ENCODE results near the gene OXCT2.

OXCT2 gene

GRCh38 chr1:39761557-39762260 is 9.4 kb downstream of the OXCT2 start:
- peak; percentile 85 for DNase-seq

- DNase-seq: no peak
Measured at GRCh38 chr1:39761016-39761415, 10.1 kb downstream of the OXCT2 start.

- DNase-seq: no peak
Measured at GRCh38 chr1:39760074-39761008, 10.8 kb downstream of the OXCT2 start.

GRCh38 chr1:39759436-39759726 is 11.8 kb downstream of the OXCT2 start:
- no peak for DNase-seq

- no peak for DNase-seq
Measured at GRCh38 chr1:39758556-39759435, 12.4 kb downstream of the OXCT2 start.

- no peak for DNase-seq
Measured at GRCh38 chr1:39757501-39757900, 13.6 kb downstream of the OXCT2 start.

GRCh38 chr1:39755965-39756659 is 15.0 kb downstream of the OXCT2 start:
- DNase-seq: peak; percentile 98

- DNase-seq: peak; percentile 84
Measured at GRCh38 chr1:39754906-39755504, 16.1 kb downstream of the OXCT2 start.

- DNase-seq: peak; percentile 97
Measured at GRCh38 chr1:39754026-39754570, 17.1 kb downstream of the OXCT2 start.

- peak; percentile 97 for DNase-seq
Measured at GRCh38 chr1:39753132-39754025, 17.8 kb downstream of the OXCT2 start.

- DNase-seq: no peak
Measured at GRCh38 chr1:39752703-39753102, 18.4 kb downstream of the OXCT2 start.

GRCh38 chr1:39751595-39751994 is 19.6 kb downstream of the OXCT2 start:
- no peak for DNase-seq

- DNase-seq: no peak
Measured at GRCh38 chr1:39745016-39745670, 26.0 kb downstream of the OXCT2 start.

- peak; percentile 100 for DNase-seq
Measured at GRCh38 chr1:39738622-39739366, 32.4 kb downstream of the OXCT2 start, which contains the start of gene PPIE. TSS of gene PPIE (plus strand) at chr1:39738882. CDS start at chr1:39738901, 19 bp downstream.

- DNase-seq: no peak
Measured at GRCh38 chr1:39737546-39738169, 33.5 kb downstream of the OXCT2 start.

- peak; percentile 96 for DNase-seq
Measured at GRCh38 chr1:39735731-39736130, 35.4 kb downstream of the OXCT2 start.

- DNase-seq: peak; percentile 87
Measured at GRCh38 chr1:39733161-39733560, 38.0 kb downstream of the OXCT2 start.

GRCh38 chr1:39732730-39733129 is 38.4 kb downstream of the OXCT2 start:
- no peak for DNase-seq

- DNase-seq: no peak
Measured at GRCh38 chr1:39729842-39730241, 41.3 kb downstream of the OXCT2 start.

Measured in NCI-H2107 (cell line).